ENCODE data around the gene ZNF266. TPM values are rescaled to one million over a fixed set of nuclear protein-coding genes. Genes with fewer than 3 reads are reported as not detected.

Gene ZNF266
- total and polyA plus RNA-seq, 2 of the 8 experiments (the other 6 are each of a cell fraction or from before 2014, with no cell fraction given) = 6.6 to 15.3 TPM

DNA sequence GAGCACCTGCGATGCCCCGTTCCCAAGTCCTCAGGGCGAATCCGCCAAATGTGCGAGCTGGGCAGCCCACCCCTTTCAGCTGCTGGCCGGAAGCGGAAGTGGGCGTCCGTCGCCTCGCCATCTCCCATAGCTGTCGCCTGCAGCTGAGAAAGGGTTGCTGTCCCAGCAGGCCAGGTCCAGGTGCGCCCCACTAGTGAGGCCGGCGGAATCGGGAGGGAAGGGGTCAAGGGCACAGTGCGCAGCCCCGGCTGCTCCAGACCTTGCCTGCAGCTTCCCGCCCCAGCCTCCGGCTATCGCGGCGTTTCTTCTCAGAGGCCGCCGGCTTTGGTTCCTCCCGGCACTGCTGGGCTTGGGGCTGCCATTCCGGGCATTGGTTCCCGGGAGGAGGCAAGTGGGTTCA lies 72.5 kb downstream of the ZNF266 start, which contains the start of gene ZNF177 (continued):
- no peak for TF ChIP-seq RFX5 (IDR thresholded peaks at IDR 0.05; ENCODE audit: borderline replicate concordance, low read depth, low read length)
- TF ChIP-seq BACH1 (IDR thresholded peaks at IDR 0.05; ENCODE audit: low read length) = no peak
- TF ChIP-seq, protein P1, sequence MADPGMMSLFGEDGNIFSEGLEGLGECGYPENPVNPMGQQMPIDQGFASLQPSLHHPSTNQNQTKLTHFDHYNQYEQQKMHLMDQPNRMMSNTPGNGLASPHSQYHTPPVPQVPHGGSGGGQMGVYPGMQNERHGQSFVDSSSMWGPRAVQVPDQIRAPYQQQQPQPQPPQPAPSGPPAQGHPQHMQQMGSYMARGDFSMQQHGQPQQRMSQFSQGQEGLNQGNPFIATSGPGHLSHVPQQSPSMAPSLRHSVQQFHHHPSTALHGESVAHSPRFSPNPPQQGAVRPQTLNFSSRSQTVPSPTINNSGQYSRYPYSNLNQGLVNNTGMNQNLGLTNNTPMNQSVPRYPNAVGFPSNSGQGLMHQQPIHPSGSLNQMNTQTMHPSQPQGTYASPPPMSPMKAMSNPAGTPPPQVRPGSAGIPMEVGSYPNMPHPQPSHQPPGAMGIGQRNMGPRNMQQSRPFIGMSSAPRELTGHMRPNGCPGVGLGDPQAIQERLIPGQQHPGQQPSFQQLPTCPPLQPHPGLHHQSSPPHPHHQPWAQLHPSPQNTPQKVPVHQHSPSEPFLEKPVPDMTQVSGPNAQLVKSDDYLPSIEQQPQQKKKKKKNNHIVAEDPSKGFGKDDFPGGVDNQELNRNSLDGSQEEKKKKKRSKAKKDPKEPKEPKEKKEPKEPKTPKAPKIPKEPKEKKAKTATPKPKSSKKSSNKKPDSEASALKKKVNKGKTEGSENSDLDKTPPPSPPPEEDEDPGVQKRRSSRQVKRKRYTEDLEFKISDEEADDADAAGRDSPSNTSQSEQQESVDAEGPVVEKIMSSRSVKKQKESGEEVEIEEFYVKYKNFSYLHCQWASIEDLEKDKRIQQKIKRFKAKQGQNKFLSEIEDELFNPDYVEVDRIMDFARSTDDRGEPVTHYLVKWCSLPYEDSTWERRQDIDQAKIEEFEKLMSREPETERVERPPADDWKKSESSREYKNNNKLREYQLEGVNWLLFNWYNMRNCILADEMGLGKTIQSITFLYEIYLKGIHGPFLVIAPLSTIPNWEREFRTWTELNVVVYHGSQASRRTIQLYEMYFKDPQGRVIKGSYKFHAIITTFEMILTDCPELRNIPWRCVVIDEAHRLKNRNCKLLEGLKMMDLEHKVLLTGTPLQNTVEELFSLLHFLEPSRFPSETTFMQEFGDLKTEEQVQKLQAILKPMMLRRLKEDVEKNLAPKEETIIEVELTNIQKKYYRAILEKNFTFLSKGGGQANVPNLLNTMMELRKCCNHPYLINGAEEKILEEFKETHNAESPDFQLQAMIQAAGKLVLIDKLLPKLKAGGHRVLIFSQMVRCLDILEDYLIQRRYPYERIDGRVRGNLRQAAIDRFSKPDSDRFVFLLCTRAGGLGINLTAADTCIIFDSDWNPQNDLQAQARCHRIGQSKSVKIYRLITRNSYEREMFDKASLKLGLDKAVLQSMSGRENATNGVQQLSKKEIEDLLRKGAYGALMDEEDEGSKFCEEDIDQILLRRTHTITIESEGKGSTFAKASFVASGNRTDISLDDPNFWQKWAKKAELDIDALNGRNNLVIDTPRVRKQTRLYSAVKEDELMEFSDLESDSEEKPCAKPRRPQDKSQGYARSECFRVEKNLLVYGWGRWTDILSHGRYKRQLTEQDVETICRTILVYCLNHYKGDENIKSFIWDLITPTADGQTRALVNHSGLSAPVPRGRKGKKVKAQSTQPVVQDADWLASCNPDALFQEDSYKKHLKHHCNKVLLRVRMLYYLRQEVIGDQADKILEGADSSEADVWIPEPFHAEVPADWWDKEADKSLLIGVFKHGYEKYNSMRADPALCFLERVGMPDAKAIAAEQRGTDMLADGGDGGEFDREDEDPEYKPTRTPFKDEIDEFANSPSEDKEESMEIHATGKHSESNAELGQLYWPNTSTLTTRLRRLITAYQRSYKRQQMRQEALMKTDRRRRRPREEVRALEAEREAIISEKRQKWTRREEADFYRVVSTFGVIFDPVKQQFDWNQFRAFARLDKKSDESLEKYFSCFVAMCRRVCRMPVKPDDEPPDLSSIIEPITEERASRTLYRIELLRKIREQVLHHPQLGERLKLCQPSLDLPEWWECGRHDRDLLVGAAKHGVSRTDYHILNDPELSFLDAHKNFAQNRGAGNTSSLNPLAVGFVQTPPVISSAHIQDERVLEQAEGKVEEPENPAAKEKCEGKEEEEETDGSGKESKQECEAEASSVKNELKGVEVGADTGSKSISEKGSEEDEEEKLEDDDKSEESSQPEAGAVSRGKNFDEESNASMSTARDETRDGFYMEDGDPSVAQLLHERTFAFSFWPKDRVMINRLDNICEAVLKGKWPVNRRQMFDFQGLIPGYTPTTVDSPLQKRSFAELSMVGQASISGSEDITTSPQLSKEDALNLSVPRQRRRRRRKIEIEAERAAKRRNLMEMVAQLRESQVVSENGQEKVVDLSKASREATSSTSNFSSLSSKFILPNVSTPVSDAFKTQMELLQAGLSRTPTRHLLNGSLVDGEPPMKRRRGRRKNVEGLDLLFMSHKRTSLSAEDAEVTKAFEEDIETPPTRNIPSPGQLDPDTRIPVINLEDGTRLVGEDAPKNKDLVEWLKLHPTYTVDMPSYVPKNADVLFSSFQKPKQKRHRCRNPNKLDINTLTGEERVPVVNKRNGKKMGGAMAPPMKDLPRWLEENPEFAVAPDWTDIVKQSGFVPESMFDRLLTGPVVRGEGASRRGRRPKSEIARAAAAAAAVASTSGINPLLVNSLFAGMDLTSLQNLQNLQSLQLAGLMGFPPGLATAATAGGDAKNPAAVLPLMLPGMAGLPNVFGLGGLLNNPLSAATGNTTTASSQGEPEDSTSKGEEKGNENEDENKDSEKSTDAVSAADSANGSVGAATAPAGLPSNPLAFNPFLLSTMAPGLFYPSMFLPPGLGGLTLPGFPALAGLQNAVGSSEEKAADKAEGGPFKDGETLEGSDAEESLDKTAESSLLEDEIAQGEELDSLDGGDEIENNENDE (IDR thresholded peaks at IDR 0.05; ENCODE audit: insufficient replicate concordance, low read length) = no peak
- no peak for TF ChIP-seq SP4 (IDR thresholded peaks at IDR 0.05; ENCODE audit: low read length)
- TF ChIP-seq, protein P2, sequence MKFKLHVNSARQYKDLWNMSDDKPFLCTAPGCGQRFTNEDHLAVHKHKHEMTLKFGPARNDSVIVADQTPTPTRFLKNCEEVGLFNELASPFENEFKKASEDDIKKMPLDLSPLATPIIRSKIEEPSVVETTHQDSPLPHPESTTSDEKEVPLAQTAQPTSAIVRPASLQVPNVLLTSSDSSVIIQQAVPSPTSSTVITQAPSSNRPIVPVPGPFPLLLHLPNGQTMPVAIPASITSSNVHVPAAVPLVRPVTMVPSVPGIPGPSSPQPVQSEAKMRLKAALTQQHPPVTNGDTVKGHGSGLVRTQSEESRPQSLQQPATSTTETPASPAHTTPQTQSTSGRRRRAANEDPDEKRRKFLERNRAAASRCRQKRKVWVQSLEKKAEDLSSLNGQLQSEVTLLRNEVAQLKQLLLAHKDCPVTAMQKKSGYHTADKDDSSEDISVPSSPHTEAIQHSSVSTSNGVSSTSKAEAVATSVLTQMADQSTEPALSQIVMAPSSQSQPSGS (IDR thresholded peaks at IDR 0.05; ENCODE audit: low read length) = no peak
- no peak for TF ChIP-seq POLR2AphosphoS5 (IDR thresholded peaks at IDR 0.05; ENCODE audit: low read depth, low read length)
